H54 (cell line): ENCODE results near the gene SDK1.

Experiments
- DNase-seq: peaks from one replicate; pipeline ENCODE4 v3.0.0; 2011; ENCODE audit warnings: low spot score, mixed read lengths; ENCODE audit not compliant: insufficient read length
- FAIRE-seq: peaks from 3 replicates; lab custom pipeline; 2011; peaks lifted over from hg19 to GRCh38; lab: Jason Lieb, UNC
- POLR2A ChIP-seq: IDR thresholded peaks from 2 replicates; pipeline ENCODE4 v1.6.1; 2011; ENCODE audit warnings: low read depth, mild to moderate bottlenecking, low read length

Gene SDK1

GRCh38 chr7:4201566-4201965, 900.5 kb downstream of the SDK1 start:
- no peak for DNase-seq
- FAIRE-seq: no peak
- TF ChIP-seq POLR2A: no peak

GRCh38 chr7:4202154-4202736, 901.2 kb downstream of the SDK1 start:
- no peak for FAIRE-seq
- no peak for DNase-seq
- TF ChIP-seq POLR2A: no peak

DNA sequence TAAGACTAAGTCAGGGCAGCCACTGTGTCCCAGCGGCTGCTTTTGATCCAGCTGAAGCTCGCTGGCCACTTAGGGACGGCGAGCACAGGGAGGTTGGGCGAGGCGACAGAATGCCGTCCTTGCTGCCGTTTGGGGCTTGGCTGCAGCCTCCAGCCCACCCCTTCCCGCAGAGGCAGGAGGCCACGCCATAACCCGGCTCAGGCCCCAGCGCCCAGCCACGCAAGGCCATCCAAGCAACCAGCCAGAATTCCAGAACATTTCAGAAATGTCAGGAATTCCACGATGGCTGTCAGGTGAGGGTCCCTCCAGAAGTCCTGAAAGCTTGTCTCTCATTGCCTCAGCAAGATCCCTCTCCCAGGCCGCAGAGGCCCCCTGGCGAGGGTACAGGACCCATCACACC, 901.9 kb downstream of the SDK1 start:
- no peak for DNase-seq
- TF ChIP-seq POLR2A: no peak
- no peak for FAIRE-seq

GRCh38 chr7:4203626-4204512, 902.8 kb downstream of the SDK1 start:
- FAIRE-seq: no peak
- no peak for TF ChIP-seq POLR2A
- DNase-seq: no peak

- TF ChIP-seq POLR2A: no peak
- FAIRE-seq: no peak
- no peak for DNase-seq
These were observed 903.6 kb downstream of the SDK1 start for GRCh38 chr7:4204513-4205165.

DNA sequence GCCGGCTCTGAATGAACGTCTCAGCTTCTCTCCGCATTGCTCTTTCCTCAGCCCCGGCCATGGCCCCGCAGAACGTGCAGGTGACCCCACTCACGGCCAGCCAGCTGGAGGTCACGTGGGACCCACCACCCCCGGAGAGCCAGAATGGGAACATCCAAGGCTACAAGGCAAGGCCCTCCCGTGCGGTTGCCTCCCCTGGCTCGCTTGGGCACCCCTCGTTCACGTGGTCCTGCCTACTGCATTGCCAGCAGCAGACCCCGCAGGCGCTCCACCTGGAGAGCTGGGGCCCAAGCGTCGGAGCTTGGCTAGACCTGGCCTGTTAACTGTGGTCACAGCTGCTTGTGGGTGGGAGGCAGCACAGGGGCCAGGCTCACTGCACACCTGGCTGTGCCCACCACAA, 904.8 kb downstream of the SDK1 start:
- TF ChIP-seq POLR2A: no peak
- no peak for DNase-seq
- FAIRE-seq: no peak

- TF ChIP-seq POLR2A: no peak
- DNase-seq (no peak), FAIRE-seq (no peak)
These were observed 906.0 kb downstream of the SDK1 start for GRCh38 chr7:4207011-4207410.

DNA sequence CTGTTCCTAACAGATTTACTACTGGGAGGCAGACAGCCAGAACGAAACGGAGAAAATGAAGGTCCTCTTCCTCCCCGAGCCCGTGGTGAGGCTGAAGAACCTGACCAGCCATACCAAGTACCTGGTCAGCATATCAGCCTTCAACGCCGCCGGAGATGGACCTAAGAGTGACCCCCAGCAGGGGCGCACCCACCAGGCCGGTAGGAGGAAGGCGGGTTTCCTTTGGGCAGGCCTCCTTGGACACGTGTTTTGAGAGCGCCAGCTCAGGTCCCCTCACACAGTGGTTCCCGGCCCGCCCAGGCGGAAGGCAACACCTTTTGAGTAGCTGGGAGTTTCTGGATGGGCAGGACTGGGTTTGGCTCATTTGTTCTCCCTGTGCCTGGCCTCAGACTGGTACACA, 907.0 kb downstream of the SDK1 start:
- TF ChIP-seq POLR2A: no peak
- no peak for DNase-seq
- FAIRE-seq: no peak

DNA sequence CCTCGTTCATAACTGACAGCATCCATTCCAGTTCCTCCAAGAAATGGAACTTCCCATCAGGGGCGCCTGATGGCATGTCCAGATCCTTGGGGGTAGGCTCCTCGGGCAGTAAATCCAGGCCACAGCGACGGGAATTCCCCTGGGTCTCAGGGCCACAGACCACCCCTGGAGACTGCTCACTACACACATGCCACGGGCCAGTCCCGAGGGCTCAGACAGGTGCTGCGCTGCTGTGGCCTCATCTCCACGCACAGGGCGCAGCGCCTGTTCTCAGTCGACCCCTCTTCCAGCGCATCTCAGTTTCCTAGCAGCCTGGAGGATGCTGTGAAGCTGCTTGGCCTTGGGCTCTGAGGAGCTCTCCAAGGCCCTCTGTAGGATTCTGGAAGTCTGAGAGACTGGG, 907.5 kb downstream of the SDK1 start:
- FAIRE-seq: no peak
- no peak for DNase-seq
- no peak for TF ChIP-seq POLR2A

GRCh38 chr7:4209126-4209525, 908.1 kb downstream of the SDK1 start:
- DNase-seq: no peak
- FAIRE-seq: no peak
- TF ChIP-seq POLR2A: no peak

DNA sequence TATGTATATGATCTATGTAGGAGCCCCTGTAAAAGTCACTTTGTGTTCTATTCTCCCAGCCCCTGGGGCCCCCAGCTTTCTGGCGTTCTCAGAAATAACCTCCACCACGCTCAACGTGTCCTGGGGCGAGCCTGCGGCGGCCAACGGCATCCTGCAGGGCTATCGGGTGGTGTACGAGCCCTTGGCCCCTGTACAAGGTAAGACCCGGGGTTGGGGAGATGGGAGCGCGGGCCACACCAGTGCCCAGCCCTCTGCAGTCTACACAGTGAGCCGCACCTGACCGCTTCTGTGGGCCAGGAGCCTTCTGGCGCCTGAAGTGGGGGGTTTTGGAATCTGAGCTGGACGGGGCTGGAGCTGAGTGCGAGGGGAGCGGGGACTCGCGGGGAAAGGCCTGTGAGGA, 908.9 kb downstream of the SDK1 start:
- FAIRE-seq (no peak), DNase-seq (no peak)
- no peak for TF ChIP-seq POLR2A

GRCh38 chr7:4210821-4211220, 909.8 kb downstream of the SDK1 start:
- no peak for TF ChIP-seq POLR2A
- DNase-seq: no peak
- no peak for FAIRE-seq

DNA sequence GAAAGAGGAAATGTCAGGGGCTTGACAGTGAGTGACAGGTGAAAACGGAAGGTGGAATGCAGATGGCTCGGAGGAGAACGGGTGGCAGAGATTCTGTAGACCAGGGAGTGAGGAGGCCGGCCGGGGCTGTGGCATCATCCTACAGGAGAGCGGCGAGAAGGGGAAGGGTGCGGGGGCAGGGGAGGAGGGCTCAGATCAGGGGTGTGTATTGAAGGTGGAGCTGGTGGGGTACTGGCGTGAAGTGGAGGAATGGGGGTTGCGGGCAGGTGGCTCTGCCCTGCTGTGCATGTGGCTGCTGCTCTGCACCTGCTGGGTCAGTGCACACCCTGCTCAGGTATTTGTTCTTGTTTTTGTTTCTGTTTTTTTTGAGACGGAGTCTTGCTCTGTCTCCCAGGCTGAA, 910.2 kb downstream of the SDK1 start:
- no peak for FAIRE-seq
- TF ChIP-seq POLR2A: no peak
- DNase-seq: no peak

DNA sequence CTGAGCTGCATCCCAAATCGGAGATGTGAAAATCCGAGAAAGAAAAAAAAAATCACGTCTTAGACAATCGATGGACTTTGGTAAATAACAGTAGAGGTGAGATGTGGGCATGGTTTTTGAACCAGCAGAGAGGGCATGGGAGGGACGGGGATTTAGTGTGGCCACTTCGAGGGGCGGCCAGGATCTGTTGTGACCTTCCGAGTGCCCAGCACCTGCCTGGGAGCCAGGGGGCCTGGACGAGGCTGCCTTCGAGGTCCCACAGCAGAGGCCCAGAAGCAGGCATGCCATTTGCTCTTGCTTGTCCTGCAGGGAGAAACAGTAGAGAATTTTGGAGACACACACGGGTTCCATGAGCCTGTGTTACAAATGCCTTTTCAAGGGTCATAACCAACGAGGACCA, 911.3 kb downstream of the SDK1 start:
- TF ChIP-seq POLR2A: no peak
- no peak for DNase-seq
- FAIRE-seq: no peak
